Cardiac atrium fibroblast (primary cell): ENCODE measurements around the gene PGD. TPM values are rescaled to one million over a fixed set of nuclear protein-coding genes. Genes with fewer than 3 reads are reported as not detected.

Source experiments
- total RNA-seq: library from RNA; depleted of rRNA; stranded (reverse); fragments of >200 nt; gene quantifications from 2 replicates; pipeline ENCODE4 v1.2.3, GENCODE V29; 2015

PGD gene
- total RNA-seq = 168 and 291 TPM in 2 replicates

GRCh38 chr1:10398734-10399443 lies at the start of gene PGD:
TSS of gene PGD (plus strand) at chr1:10399064. CDS start at chr1:10399118, 54 bp downstream.

GRCh38 chr1:10430216-10431069 lies 31.6 kb downstream of the PGD start, which contains the start of gene CENPS:
TSS of gene CENPS (plus strand) at chr1:10430433. CDS start at chr1:10430518, 85 bp downstream.

GRCh38 chr1:10449751-10450150 lies 50.9 kb downstream of the PGD start, which contains the start of gene CORT:
TSS of gene CORT (plus strand) at chr1:10450031. CDS start at chr1:10450224, 193 bp downstream.

Other genes with a start within 250 kb of the PGD start
- gene KIF1B, start 188.5 kb upstream of the PGD start, total RNA-seq = 16.1 and 23.2 TPM in 2 replicates
- 7.3 and 8.1 TPM in 2 replicates for gene CENPS, start 31.4 kb downstream of the PGD start, total RNA-seq
- gene CORT, start 51.0 kb downstream of the PGD start, total RNA-seq = not detected in 2 replicates
- gene DFFA, start 73.5 kb downstream of the PGD start, total RNA-seq = 22.0 and 23.0 TPM in 2 replicates
- 15.1 and 16.2 TPM in 2 replicates for gene PEX14, start 75.9 kb downstream of the PGD start, total RNA-seq